IPS DF 6.9 (cell line): ENCODE results near the gene KIAA1671.
"Not testable (repeated sequence)": the region's sequence is repeated elsewhere in the genome, so short reads cannot be mapped to it uniquely, and the experiment has no call there.

Source experiments
- DNase-seq: peaks from one replicate; pipeline ENCODE4 v3.0.0-alpha.2; 2013; ENCODE audit warnings: low read depth, low spot score
- H3K27ac ChIP-seq: one replicate; pipeline ENCODE4 v1.5.1; 2013; ENCODE audit warnings: low read length, control low read depth
- H3K27me3 ChIP-seq: 2 replicates; pipeline ENCODE4 v1.6.1; 2013; ENCODE audit warnings: mild to moderate bottlenecking, low read length; ENCODE audit not compliant: control insufficient read depth, insufficient read depth
- H3K36me3 ChIP-seq: 2 replicates; pipeline ENCODE4 v1.6.1; 2013; ENCODE audit warnings: low read length; ENCODE audit not compliant: control insufficient read depth, insufficient read depth
- H3K4me1 ChIP-seq: 2 replicates; pipeline ENCODE4 v1.6.1; 2013; ENCODE audit warnings: low read length; ENCODE audit not compliant: control insufficient read depth, insufficient read depth
- H3K4me3 ChIP-seq: 2 replicates; pipeline ENCODE4 v1.5.1; 2013; ENCODE audit warnings: mild to moderate bottlenecking, low read length
- H3K9me3 ChIP-seq: 2 replicates; pipeline ENCODE4 v1.6.1; 2013; ENCODE audit warnings: low read length, inconsistent platforms; ENCODE audit not compliant: control insufficient read depth, insufficient read depth
- WGBS: extraction: QIAGEN DNeasy Blood & Tissue Kit; methylation state at CpG from one replicate; pipeline ENCODE4 v1.1.7; 2013; ENCODE audit warnings: mixed read lengths, missing lambda C conversion rate; ENCODE audit not compliant: insufficient read length, insufficient coverage; 5-methylcytosine and 5-hydroxymethylcytosine counted together

KIAA1671 gene

GRCh38 chr22:25210793-25211192 is 258.3 kb downstream of the KIAA1671 start:
- Histone ChIP-seq H3K9me3 (no peaks in the 10 kb centered on the region), H3K4me3 (no peak overlapping the region), H3K27ac (no peak overlapping the region), H3K4me1 (no peaks in the 10 kb centered on the region), H3K27me3 (no peaks in the 10 kb centered on the region), H3K36me3 (no peaks in the 10 kb centered on the region)
- WGBS: no CpG with 5 or more reads among the region's 3 CpGs
- DNase-seq: no peak

- no peak overlapping the region for H3K27ac ChIP-seq
- H3K4me3 ChIP-seq: no peak overlapping the region
- no CpG with 5 or more reads among the region's 3 CpGs for WGBS
- no peaks in the 10 kb centered on the region for H3K36me3 ChIP-seq
- no peak for DNase-seq
- no peaks in the 10 kb centered on the region for H3K27me3 ChIP-seq
- no peaks in the 10 kb centered on the region for H3K4me1 ChIP-seq
- H3K9me3 ChIP-seq: no peaks in the 10 kb centered on the region
These were observed 259.8 kb downstream of the KIAA1671 start for GRCh38 chr22:25212337-25212736.

- no CpG with 5 or more reads among the region's 3 CpGs for WGBS
- H3K4me1 ChIP-seq: no peaks in the 10 kb centered on the region
- no peak overlapping the region for H3K4me3 ChIP-seq
- no peaks in the 10 kb centered on the region for H3K36me3 ChIP-seq
- no peaks in the 10 kb centered on the region for H3K27me3 ChIP-seq
- DNase-seq: no peak
- H3K9me3 ChIP-seq: no peaks in the 10 kb centered on the region
- H3K27ac ChIP-seq: no peak overlapping the region
These were observed 260.7 kb downstream of the KIAA1671 start for GRCh38 chr22:25213221-25213620.

GRCh38 chr22:25216230-25216629 is 263.7 kb downstream of the KIAA1671 start:
- H3K36me3 ChIP-seq: no peaks in the 10 kb centered on the region
- H3K27me3 ChIP-seq: no peaks in the 10 kb centered on the region
- no peak overlapping the region for H3K4me3 ChIP-seq
- H3K4me1 ChIP-seq: no peaks in the 10 kb centered on the region
- no CpG with 5 or more reads among the region's 2 CpGs for WGBS
- no peak overlapping the region for H3K27ac ChIP-seq
- DNase-seq: no peak
- no peaks in the 10 kb centered on the region for H3K9me3 ChIP-seq

- no peak for DNase-seq
- no peak within 1 kb of the TSS for H3K27ac ChIP-seq
- no peaks in the 10 kb centered on the region for H3K36me3 ChIP-seq
- no peak within 1 kb of the TSS for H3K4me3 ChIP-seq
- no CpG with 5 or more reads among the region's 19 CpGs for WGBS
- H3K4me1 ChIP-seq: no peaks in the 10 kb centered on the region
- H3K27me3 ChIP-seq: no peaks in the 10 kb centered on the region
- no peaks in the 10 kb centered on the region for H3K9me3 ChIP-seq
These were observed 266.7 kb downstream of the KIAA1671 start, which contains the start of gene CRYBB2 for GRCh38 chr22:25219211-25219689. CRYBB2 (plus strand) TSS chr22:25219639; CDS start chr22:25221430, 1,791 bp downstream.

- DNase-seq: no peak
- no CpG with 5 or more reads among the region's 4 CpGs for WGBS
- no peak overlapping the region for H3K4me3 ChIP-seq
These were observed 267.5 kb downstream of the KIAA1671 start for GRCh38 chr22:25219948-25220442.

GRCh38 chr22:25221790-25222189 is 269.3 kb downstream of the KIAA1671 start:
- Histone ChIP-seq H3K27me3 (no peaks in the 10 kb centered on the region), H3K4me3 (no peak overlapping the region), H3K36me3 (no peaks in the 10 kb centered on the region), H3K27ac (no peak overlapping the region), H3K4me1 (no peaks in the 10 kb centered on the region), H3K9me3 (no peaks in the 10 kb centered on the region)
- no peak for DNase-seq
- WGBS: no CpG with 5 or more reads among the region's 8 CpGs

More at GRCh38 chr22:25219948-25220442, 267.5 kb downstream of the KIAA1671 start:
- no peaks in the 10 kb centered on the region for H3K4me1 ChIP-seq
- no peaks in the 10 kb centered on the region for H3K27me3 ChIP-seq
- no peaks in the 10 kb centered on the region for H3K9me3 ChIP-seq
- no peak overlapping the region for H3K27ac ChIP-seq
- H3K36me3 ChIP-seq: no peaks in the 10 kb centered on the region

GRCh38 chr22:25223269-25223850 is 270.8 kb downstream of the KIAA1671 start:
- no peaks in the 10 kb centered on the region for H3K36me3 ChIP-seq
- WGBS: no CpG with 5 or more reads among the region's 12 CpGs
- no peaks in the 10 kb centered on the region for H3K9me3 ChIP-seq
- no peak overlapping the region for H3K4me3 ChIP-seq
- DNase-seq: no peak
- H3K4me1 ChIP-seq: no peaks in the 10 kb centered on the region; the same call in 1 of the 2 replicates
- H3K27ac ChIP-seq: no peak overlapping the region
- H3K27me3 ChIP-seq: no peaks in the 10 kb centered on the region

GRCh38 chr22:25228822-25229221 is 276.3 kb downstream of the KIAA1671 start:
- no peak for DNase-seq
- no CpG with 5 or more reads among the region's 13 CpGs for WGBS
- Histone ChIP-seq H3K9me3 (no peaks in the 10 kb centered on the region), H3K27me3 (no peaks in the 10 kb centered on the region), H3K36me3 (no peaks in the 10 kb centered on the region), H3K27ac (no peak overlapping the region), H3K4me1 (no peaks in the 10 kb centered on the region; the same call in 1 of the 2 replicates), H3K4me3 (no peak overlapping the region)

- not testable (repeated sequence) for DNase-seq, H3K4me1 ChIP-seq, H3K9me3 ChIP-seq, H3K36me3 ChIP-seq, H3K4me3 ChIP-seq, H3K27me3 ChIP-seq, H3K27ac ChIP-seq
- WGBS: no CpG with 5 or more reads among the region's 2 CpGs
These were observed 278.2 kb downstream of the KIAA1671 start for GRCh38 chr22:25230760-25231159.

- Histone ChIP-seq H3K4me3 (no peak overlapping the region), H3K9me3 (no peaks in the 10 kb centered on the region), H3K27me3 (no peaks in the 10 kb centered on the region), H3K4me1 (no peaks in the 10 kb centered on the region; the same call in 1 of the 2 replicates), H3K36me3 (no peaks in the 10 kb centered on the region), H3K27ac (no peak overlapping the region)
- no CpG with 5 or more reads among the region's 5 CpGs for WGBS
- no peak for DNase-seq
These were observed 279.8 kb downstream of the KIAA1671 start for GRCh38 chr22:25232301-25232700.
